H1 (cell line): Measurements from ENCODE around the gene OSTN. TPM values are rescaled to one million over a fixed set of nuclear protein-coding genes. Genes with fewer than 3 reads are reported as not detected.

Experiments
- CTCF ChIA-PET: fragments of 300-600 bp; sonication (Branson Sonifier 250); formaldehyde crosslinking; loops from one replicate; lab custom pipeline; 2021; ENCODE audit not compliant: partially characterized antibody; lab: Charles Lee
- POLR2A ChIA-PET: fragments of 300-600 bp; sonication (Branson Sonifier 250); formaldehyde crosslinking; loops from one replicate; lab custom pipeline; 2021; ENCODE audit warnings: inconsistent platforms; ENCODE audit not compliant: partially characterized antibody; lab: Charles Lee
- DNase-seq, 2 experiments: peaks; one replicate each; pipeline versions ENCODE4 v3.0.0 to v3.0.0-alpha.2; 2010 to 2022; ENCODE audit warnings: low spot score in 2 of 2, low read depth in 1 of 2, mixed read lengths in 1 of 2
- FAIRE-seq: peaks from 2 replicates; lab custom pipeline; 2011; peaks lifted over from hg19 to GRCh38; lab: Jason Lieb, UNC
- H2AFZ ChIP-seq: 2 replicates; pipeline ENCODE4 v1.8.1; 2012; ENCODE audit warnings: low read length, inconsistent platforms
- H2AK5ac ChIP-seq: 2 replicates; pipeline ENCODE4 v1.6.1; 2013; ENCODE audit warnings: low read depth, low read length
- H2BK120ac ChIP-seq: replicated peaks from 2 replicates; pipeline ENCODE3; 2013; ENCODE audit warnings: low read depth, low read length, inconsistent platforms
- H2BK12ac ChIP-seq: 2 replicates; pipeline ENCODE4 v1.6.1; 2013; ENCODE audit warnings: low read depth, low read length
- H2BK15ac ChIP-seq: 2 replicates; pipeline ENCODE4 v1.6.1; 2013; ENCODE audit warnings: low read length
- H2BK20ac ChIP-seq: 2 replicates; pipeline ENCODE4 v1.6.1; 2013; ENCODE audit warnings: low read length
- H2BK5ac ChIP-seq: 2 replicates; pipeline ENCODE4 v1.6.1; 2013; ENCODE audit warnings: low read depth, low read length
- H3K14ac ChIP-seq: 2 replicates; pipeline ENCODE4 v1.6.1; 2013; ENCODE audit warnings: inconsistent platforms; ENCODE audit not compliant: insufficient read length
- H3K18ac ChIP-seq: 2 replicates; pipeline ENCODE4 v1.6.1; 2013; ENCODE audit warnings: low read length; ENCODE audit errors: extremely low read depth
- H3K23ac ChIP-seq: 2 replicates; pipeline ENCODE4 v1.6.1; 2013; ENCODE audit warnings: inconsistent platforms; ENCODE audit not compliant: insufficient read length
- H3K23me2 ChIP-seq: 2 replicates; pipeline ENCODE4 v1.6.1; 2013; ENCODE audit warnings: low read depth, low read length
- H3K27ac ChIP-seq: 2 replicates; pipeline ENCODE4 v1.6.1; 2011; ENCODE audit warnings: low read depth, low read length, inconsistent platforms
- H3K27me3 ChIP-seq, 4 experiments: replicated peaks in 1 of 4; 1 replicate in 1 of 4; 2 replicates in 3 of 4; pipeline versions ENCODE4 v1.6.1 to v1.8.1; 2011 to 2013; ENCODE audit warnings: low read length in 3 of 4, mild to moderate bottlenecking in 3 of 4, inconsistent platforms in 2 of 4, mixed read lengths in 2 of 4, moderate library complexity in 1 of 4; ENCODE audit not compliant: control insufficient read depth in 3 of 4, insufficient read depth in 3 of 4; ENCODE audit errors: extremely low read depth in 1 of 4
- H3K36me3 ChIP-seq, 4 experiments: 2 replicates each; pipeline versions ENCODE4 v1.6.1 to v1.8.1; 2011 to 2013; ENCODE audit warnings: mild to moderate bottlenecking in 4 of 4, low read length in 3 of 4, moderate library complexity in 2 of 4, control low read depth in 1 of 4, inconsistent platforms in 1 of 4; ENCODE audit not compliant: insufficient read depth in 4 of 4, control insufficient read depth in 2 of 4
- H3K4ac ChIP-seq: replicated peaks from 2 replicates; pipeline ENCODE3; 2013; ENCODE audit warnings: low read length, low read depth, mixed read lengths, inconsistent platforms; ENCODE audit not compliant: insufficient read length
- H3K4me1 ChIP-seq, 4 experiments: replicated peaks in 1 of 4; 1 replicate in 1 of 4; 2 replicates in 3 of 4; pipeline versions ENCODE4 v1.6.1 to v1.8.1; 2011 to 2013; ENCODE audit warnings: low read length in 3 of 4, inconsistent platforms in 2 of 4, mixed read lengths in 1 of 4; ENCODE audit not compliant: insufficient read depth in 4 of 4, control insufficient read depth in 3 of 4
- H3K4me2 ChIP-seq, 2 experiments: 2 replicates each; pipeline versions ENCODE4 v1.6.1 to v1.8.1; 2011 to 2013; ENCODE audit warnings: low read depth in 2 of 2, low read length in 2 of 2, control low read depth in 1 of 2, inconsistent platforms in 1 of 2, mild to moderate bottlenecking in 1 of 2; ENCODE audit not compliant: insufficient read depth in 1 of 2
- H3K4me3 ChIP-seq, 4 experiments: fragments of 200-600, 300-600 bp in 1 of 4; sonication (generic), shearing (Covaris generic), sonication (Bioruptor Twin) in 1 of 4; 2 replicates each; pipeline versions ENCODE4 v1.5.1 to v1.8.1; 2011 to 2016; ENCODE audit warnings: low read length in 4 of 4, low read depth in 3 of 4, control low read depth in 2 of 4, inconsistent platforms in 2 of 4, mild to moderate bottlenecking in 2 of 4, mixed read lengths in 1 of 4, moderate library complexity in 1 of 4; ENCODE audit not compliant: insufficient read depth in 2 of 4; ENCODE audit errors: extremely low read depth in 1 of 4
- H3K56ac ChIP-seq: replicated peaks from 2 replicates; pipeline ENCODE3; 2013; ENCODE audit warnings: low read depth, mild to moderate bottlenecking, mixed read lengths, low read length, inconsistent platforms; ENCODE audit not compliant: insufficient read length
- H3K79me1 ChIP-seq: 2 replicates; pipeline ENCODE4 v1.6.1; 2013; ENCODE audit warnings: low read depth, low read length, control low read depth
- H3K79me2 ChIP-seq, 2 experiments: 2 replicates each; pipeline versions ENCODE4 v1.6.1 to v1.8.1; 2012 to 2013; ENCODE audit warnings: low read length in 2 of 2, mild to moderate bottlenecking in 2 of 2, inconsistent platforms in 1 of 2; ENCODE audit not compliant: insufficient read depth in 2 of 2, control insufficient read depth in 1 of 2
- H3K9ac ChIP-seq, 4 experiments: replicated peaks in 1 of 4; 1 replicate in 1 of 4; 2 replicates in 3 of 4; pipeline versions ENCODE4 v1.6.1 to v1.8.1; 2011 to 2013; ENCODE audit warnings: low read depth in 3 of 4, low read length in 3 of 4, control low read depth in 2 of 4, mild to moderate bottlenecking in 2 of 4, moderate library complexity in 2 of 4, inconsistent platforms in 1 of 4; ENCODE audit errors: extremely low read depth in 1 of 4
- H3K9me3 ChIP-seq, 2 experiments: 2 replicates each; pipeline versions ENCODE4 v1.6.1 to v1.8.1; 2012 to 2013; ENCODE audit warnings: mild to moderate bottlenecking in 2 of 2, moderate library complexity in 2 of 2, control low read depth in 1 of 2, inconsistent platforms in 1 of 2, low read depth in 1 of 2, low read length in 1 of 2, mixed read lengths in 1 of 2; ENCODE audit not compliant: insufficient read depth in 2 of 2
- H4K20me1 ChIP-seq, 2 experiments: replicated peaks in 1 of 2; 2 replicates each; pipeline versions ENCODE3 to v1.8.1; 2011 to 2013; ENCODE audit warnings: inconsistent platforms in 2 of 2, low read length in 2 of 2, mild to moderate bottlenecking in 1 of 2; ENCODE audit not compliant: insufficient read depth in 2 of 2, control insufficient read depth in 1 of 2
- H4K5ac ChIP-seq: 2 replicates; pipeline ENCODE4 v1.6.1; 2013; ENCODE audit warnings: low read length, low read depth, mixed read lengths, inconsistent platforms; ENCODE audit not compliant: insufficient read length
- H4K8ac ChIP-seq: 2 replicates; pipeline ENCODE4 v1.8.0; 2013; ENCODE audit warnings: mild to moderate bottlenecking, moderate library complexity, low read length, inconsistent platforms; ENCODE audit not compliant: insufficient read depth; ENCODE audit errors: extremely low read depth
- H4K91ac ChIP-seq: replicated peaks from 2 replicates; pipeline ENCODE3; 2013; ENCODE audit warnings: low read length, mixed read lengths, inconsistent platforms; ENCODE audit not compliant: insufficient read length
- CBX8 ChIP-seq: fragments of 300-800, 300-1000 bp; sonication (generic); IDR thresholded peaks from 2 replicates; pipeline ENCODE4 v1.7.1; 2016; ENCODE audit warnings: low read depth, low read length, borderline replicate concordance
- HDAC6 ChIP-seq: IDR thresholded peaks from one replicate; pipeline ENCODE4 v1.7.1; 2012; ENCODE audit warnings: low read depth, mild to moderate bottlenecking, inconsistent platforms, low read length, moderate library complexity
- MAFK ChIP-seq: IDR thresholded peaks from 2 replicates; pipeline ENCODE4 v1.6.1; 2012; ENCODE audit warnings: low read depth, mild to moderate bottlenecking, improper control_type of control experiment, low read length
- MAX ChIP-seq: IDR thresholded peaks from 2 replicates; pipeline ENCODE4 v1.6.1; 2012; ENCODE audit warnings: inconsistent platforms
- RNF2 ChIP-seq: fragments of 200-900, 300-1000 bp; sonication (generic); IDR thresholded peaks from 2 replicates; pipeline ENCODE4 v1.7.1; 2016; ENCODE audit warnings: borderline replicate concordance, low read depth, mild to moderate bottlenecking, antibody characterized with exemption, low read length; ENCODE audit not compliant: poor library complexity, severe bottlenecking; ENCODE audit errors: missing control alignments
- SAP30 ChIP-seq: fragments of 300-600 bp; sonication (generic); IDR thresholded peaks from 2 replicates; pipeline ENCODE4 v1.7.1; 2012; ENCODE audit warnings: low read length, moderate library complexity, mild to moderate bottlenecking, inconsistent platforms; ENCODE audit not compliant: insufficient read depth, insufficient replicate concordance
- SIRT6 ChIP-seq: IDR thresholded peaks from one replicate; pipeline ENCODE4 v1.7.1; 2012; ENCODE audit warnings: low read length, inconsistent platforms
- SIX5 ChIP-seq: IDR thresholded peaks from 2 replicates; pipeline ENCODE4 v1.6.1; 2011; ENCODE audit warnings: mild to moderate bottlenecking, low read depth, low read length
- SP1 ChIP-seq: IDR thresholded peaks from 2 replicates; pipeline ENCODE4 v1.6.1; 2011; ENCODE audit warnings: low read depth, low read length
- SUZ12 ChIP-seq: fragments of 200-600 bp; sonication (generic); IDR thresholded peaks from 2 replicates; pipeline ENCODE4 v1.6.1; 2012; ENCODE audit warnings: mild to moderate bottlenecking, inconsistent platforms, low read length, moderate library complexity, mixed read lengths
- TAF1 ChIP-seq: IDR thresholded peaks from 2 replicates; pipeline ENCODE4 v1.6.1; 2011; ENCODE audit warnings: mild to moderate bottlenecking, low read depth, low read length
- WGBS, 2 experiments: shearing (Covaris generic) in 1 of 2; methylation state at CpG; one replicate each; pipeline versions ENCODE4 v1.1.6 to v1.1.7; 2013 to 2015; ENCODE audit warnings: low lambda C conversion rate in 2 of 2, mixed read lengths in 2 of 2, inconsistent platforms in 1 of 2, low coverage in 1 of 2, missing lambda C conversion rate in 1 of 2; ENCODE audit not compliant: insufficient replicate concordance in 2 of 2, insufficient coverage in 1 of 2, insufficient read length in 1 of 2; ENCODE audit errors: extremely low coverage in 1 of 2, missing lambda C conversion rate in 1 of 2; 5-methylcytosine and 5-hydroxymethylcytosine counted together
- polyA plus RNA-seq, 7 experiments: library from polyadenylated mRNA; depleted of rRNA in 3 of 7; stranded (reverse) in 5 of 7; unstranded in 2 of 7; fragments of >200 nt in 5 of 7; fragments of 200-250 nt in 2 of 7; gene quantifications; 1 replicate in 5 of 7; 2 replicates in 1 of 7; 4 replicates in 1 of 7; pipeline versions ENCODE4 v1.2.1 to v1.2.3, GENCODE V29; 2011 to 2013; ENCODE audit warnings: missing spikeins in 2 of 7, mixed read lengths in 2 of 7
- total RNA-seq: library from RNA; stranded (reverse); fragmentation: NEBNext Ultra II Directional; extraction: Animal tissue kit (Norgen Biotek cat#: 25700); gene quantifications from 2 replicates; pipeline ENCODE4 v1.2.1, GENCODE V29; 2021

The OSTN gene
- total and polyA plus RNA-seq, 2 of the 8 experiments (the other 6 are each of a cell fraction or from before 2014, with no cell fraction given), result not detected

GRCh38 chr3:191307341-191307740 lies 108.3 kb downstream of the OSTN start:
- H3K4me3 ChIP-seq, result no peak overlapping the region
- no peak for TF ChIP-seq SIRT6
- no peak for TF ChIP-seq SAP30
- no peak for TF ChIP-seq MAX
- no peak for TF ChIP-seq MAFK
- TF ChIP-seq SUZ12, result no peak
- TF ChIP-seq CBX8, result no peak
- TF ChIP-seq TAF1, result no peak
- no peak for TF ChIP-seq SP1
- no peak for TF ChIP-seq RNF2
- TF ChIP-seq HDAC6, result no peak
- TF ChIP-seq SIX5, result no peak
- TF ChIP-seq, all 59 proteins: peak for 0
- H3K36me3 ChIP-seq, result no peaks in the 10 kb centered on the region
- no peak overlapping the region for H3K14ac ChIP-seq
- FAIRE-seq (no peak), DNase-seq (no peak)
- no peak overlapping the region for H2BK20ac ChIP-seq
- no peak overlapping the region for H2AFZ ChIP-seq
- H2BK15ac ChIP-seq, result no peak overlapping the region
- no peak overlapping the region for H3K4me2 ChIP-seq
- no peaks in the 10 kb centered on the region for H3K79me2 ChIP-seq
- H2BK120ac ChIP-seq, result no peak overlapping the region
- no peak overlapping the region for H3K9ac ChIP-seq
- ChIA-PET POLR2A (no interaction called here), CTCF (no interaction called here)
- 85% methylated on average over 4 of the region's 4 CpGs; no CpG with 5 or more reads in 1 of the 2 experiments for WGBS, 2 experiments
- H4K5ac ChIP-seq, result no peak overlapping the region
- H4K91ac ChIP-seq, result no peak overlapping the region
- H2AK5ac ChIP-seq, result no peak overlapping the region
- no peaks in the 10 kb centered on the region for H3K79me1 ChIP-seq
- no peak overlapping the region for H3K27ac ChIP-seq
- H2BK5ac ChIP-seq, result no peak overlapping the region
- H4K20me1 ChIP-seq, result no peaks in the 10 kb centered on the region
- H3K9me3 ChIP-seq, result no peaks in the 10 kb centered on the region; a peak in 1 of 4 replicates
- no peaks in the 10 kb centered on the region for H3K27me3 ChIP-seq
- no peak overlapping the region for H3K18ac ChIP-seq
- H3K56ac ChIP-seq, result no peak overlapping the region
- no peak overlapping the region for H2BK12ac ChIP-seq
- H3K23me2 ChIP-seq, result no peaks in the 10 kb centered on the region
- no peak overlapping the region for H3K4ac ChIP-seq
- H4K8ac ChIP-seq, result no peak overlapping the region
- peaks cover 0 to 2% (median under 1%) of the 10 kb centered on the region in 4 experiments; a peak in 2 of 7 replicates for H3K4me1 ChIP-seq
- H3K23ac ChIP-seq, result no peak overlapping the region
